Measurements from ENCODE around the gene TAF10. TPM values are rescaled to one million over a fixed set of nuclear protein-coding genes. Genes with fewer than 3 reads are reported as not detected.

The TAF10 gene
- total RNA-seq, 1 experiment from 2014 or later, result 142 TPM

GRCh38 chr11:6567371-6567745, 44.7 kb downstream of the TAF10 start:
- BruUV-seq (replicated peaks), result no TSS peak
- H3K27ac Mint-ChIP-seq (ENCODE audit: unreplicated experiment), result no peak overlapping the region

GRCh38 chr11:6566704-6567370, 45.2 kb downstream of the TAF10 start:
- Histone ChIP-seq H3K27me3 (replicated peaks; ENCODE audit: control insufficient read depth, insufficient read depth, low read length) (no peaks in the 10 kb centered on the region), H3K4me3 (ENCODE audit: low read depth, low read length) (no peak overlapping the region), H3K36me3 (ENCODE audit: control insufficient read depth, insufficient read depth, low read length) (no peaks in the 10 kb centered on the region), H3K9me3 (no peaks in the 10 kb centered on the region), H3K4me1 (no peaks in the 10 kb centered on the region)
- no peak for DNase-seq
- Mint-ChIP-seq H3K4me3 (ENCODE audit: unreplicated experiment) (no peak overlapping the region), H3K27ac (ENCODE audit: unreplicated experiment) (no peak overlapping the region), H3K4me1 (ENCODE audit: low read depth, unreplicated experiment) (no peaks in the 10 kb centered on the region), H3K27me3 (ENCODE audit: insufficient read depth, unreplicated experiment) (no peaks in the 10 kb centered on the region), H3K9me3 (ENCODE audit: unreplicated experiment) (no peaks in the 10 kb centered on the region), H3K36me3 (ENCODE audit: insufficient read depth, unreplicated experiment) (no peaks in the 10 kb centered on the region)
- TF ChIP-seq CTCF (IDR thresholded peaks at IDR 0.05; ENCODE audit: insufficient read depth in 1 of 2, low read depth in 1 of 2, low read length in 1 of 2, severe bottlenecking in 1 of 2, unreplicated experiment in 1 of 2), result no peak
- intact Hi-C loops (cut with micrococcal nuclease; ENCODE audit: unreplicated experiment), result no loop called here
- CTCF ChIA-PET, result no interaction called here
- no TSS peak for BruUV-seq (replicated peaks)
- POLR2A ChIA-PET, result no interaction called here

More at GRCh38 chr11:6567371-6567745, 44.7 kb downstream of the TAF10 start:
- no peak for TF ChIP-seq CTCF (IDR thresholded peaks at IDR 0.05; ENCODE audit: insufficient read depth in 1 of 2, low read depth in 1 of 2, low read length in 1 of 2, severe bottlenecking in 1 of 2, unreplicated experiment in 1 of 2)
- Histone ChIP-seq H3K27me3 (replicated peaks; ENCODE audit: control insufficient read depth, insufficient read depth, low read length) (no peaks in the 10 kb centered on the region), H3K4me3 (ENCODE audit: low read depth, low read length) (no peak overlapping the region), H3K9me3 (no peaks in the 10 kb centered on the region), H3K4me1 (no peaks in the 10 kb centered on the region), H3K36me3 (ENCODE audit: control insufficient read depth, insufficient read depth, low read length) (no peaks in the 10 kb centered on the region)
- intact Hi-C loops (cut with micrococcal nuclease; ENCODE audit: unreplicated experiment), result no loop called here
- DNase-seq, result no peak
- H3K4me3 Mint-ChIP-seq (ENCODE audit: unreplicated experiment), result no peak overlapping the region
- H3K9me3 Mint-ChIP-seq (ENCODE audit: unreplicated experiment), result no peaks in the 10 kb centered on the region
- ChIA-PET POLR2A (no interaction called here), CTCF (no interaction called here)
- no peaks in the 10 kb centered on the region for H3K27me3 Mint-ChIP-seq (ENCODE audit: insufficient read depth, unreplicated experiment)
- H3K4me1 Mint-ChIP-seq (ENCODE audit: low read depth, unreplicated experiment), result no peaks in the 10 kb centered on the region
- no peaks in the 10 kb centered on the region for H3K36me3 Mint-ChIP-seq (ENCODE audit: insufficient read depth, unreplicated experiment)

- Mint-ChIP-seq H3K4me3 (ENCODE audit: unreplicated experiment) (no peak overlapping the region), H3K36me3 (ENCODE audit: insufficient read depth, unreplicated experiment) (no peaks in the 10 kb centered on the region), H3K27me3 (ENCODE audit: insufficient read depth, unreplicated experiment) (no peaks in the 10 kb centered on the region), H3K27ac (ENCODE audit: unreplicated experiment) (no peak overlapping the region), H3K9me3 (ENCODE audit: unreplicated experiment) (no peaks in the 10 kb centered on the region), H3K4me1 (ENCODE audit: low read depth, unreplicated experiment) (no peaks in the 10 kb centered on the region)
- Histone ChIP-seq H3K27me3 (replicated peaks; ENCODE audit: control insufficient read depth, insufficient read depth, low read length) (no peaks in the 10 kb centered on the region), H3K9me3 (no peaks in the 10 kb centered on the region), H3K36me3 (ENCODE audit: control insufficient read depth, insufficient read depth, low read length) (no peaks in the 10 kb centered on the region), H3K4me3 (ENCODE audit: low read depth, low read length) (no peak overlapping the region), H3K4me1 (no peaks in the 10 kb centered on the region)
- intact Hi-C loops (cut with micrococcal nuclease; ENCODE audit: unreplicated experiment), result no loop called here
- DNase-seq, result no peak
- ChIA-PET CTCF (no interaction called here), POLR2A (no interaction called here)
- no peak for TF ChIP-seq CTCF (IDR thresholded peaks at IDR 0.05; ENCODE audit: insufficient read depth in 1 of 2, low read depth in 1 of 2, low read length in 1 of 2, severe bottlenecking in 1 of 2, unreplicated experiment in 1 of 2)
- BruUV-seq (replicated peaks), result no TSS peak
These were observed 45.9 kb downstream of the TAF10 start for GRCh38 chr11:6565988-6566703.

Measured in Caco-2 (cell line).